GM21717 (cell line): ENCODE data around the gene KIF26A.

Experiments used
- ATAC-seq: cut with Tn5 transposase; IDR thresholded peaks from one replicate; pipeline ENCODE4 v1.9.1; 2021; ENCODE audit warnings: mild to moderate bottlenecking, moderate library complexity; ENCODE audit not compliant: unreplicated experiment

KIF26A gene

GRCh38 chr14:104130974-104131651, 7.3 kb upstream of the KIF26A start:
- ATAC-seq, result no peak

GRCh38 chr14:104131968-104132732, 6.2 kb upstream of the KIF26A start:
- ATAC-seq, result no peak

GRCh38 chr14:104132981-104133380, 5.4 kb upstream of the KIF26A start:
- ATAC-seq, result no peak

GRCh38 chr14:104133496-104133895, 4.9 kb upstream of the KIF26A start:
- no peak for ATAC-seq

- ATAC-seq, result no peak
Observed at GRCh38 chr14:104134061-104134965, 4.1 kb upstream of the KIF26A start.

- ATAC-seq, result no peak
Observed at GRCh38 chr14:104135121-104135903, 3.1 kb upstream of the KIF26A start.

- ATAC-seq, result no peak
Observed at GRCh38 chr14:104135904-104136471, 2.4 kb upstream of the KIF26A start.

GRCh38 chr14:104136472-104137296, 1.7 kb upstream of the KIF26A start:
- no peak for ATAC-seq

- no peak for ATAC-seq
Observed at GRCh38 chr14:104137297-104138097, 890 bp upstream of the KIF26A start.

GRCh38 chr14:104138718-104139459, 502 bp downstream of the KIF26A start:
- no peak for ATAC-seq

GRCh38 chr14:104139460-104140212, 1.2 kb downstream of the KIF26A start:
- no peak for ATAC-seq

GRCh38 chr14:104140213-104140462, 1.8 kb downstream of the KIF26A start:
- ATAC-seq, result no peak

- ATAC-seq, result no peak
Observed at GRCh38 chr14:104140463-104141331, 2.3 kb downstream of the KIF26A start.

- no peak for ATAC-seq
Observed at GRCh38 chr14:104141621-104142091, 3.3 kb downstream of the KIF26A start.

GRCh38 chr14:104142136-104142945, 4.0 kb downstream of the KIF26A start:
- no peak for ATAC-seq
